GM12878 (cell line): ENCODE measurements around the gene BTG2. TPM values are rescaled to one million over a fixed set of nuclear protein-coding genes. Genes with fewer than 3 reads are reported as not detected.

Experiments used
- CBX3 ChIP-seq: fragments of 200-600 bp; sonication (generic); IDR thresholded peaks from 2 replicates; pipeline ENCODE4 v1.6.1; 2016; ENCODE audit warnings: low read depth, borderline replicate concordance
- HDAC6 ChIP-seq: fragments of 200-600 bp; sonication (generic); IDR thresholded peaks from one replicate; pipeline ENCODE4 v1.8.0; 2017; ENCODE audit warnings: antibody characterized with exemption; ENCODE audit not compliant: unreplicated experiment
- LARP7 ChIP-seq: fragments of 450-650 bp; IDR thresholded peaks from 2 replicates; pipeline ENCODE4 v1.6.1; 2017; ENCODE audit warnings: mild to moderate bottlenecking
- RB1 ChIP-seq: fragments of 450-650 bp; formaldehyde crosslinking; IDR thresholded peaks from 2 replicates; pipeline ENCODE4 v1.6.1; 2017; ENCODE audit warnings: mild to moderate bottlenecking, borderline replicate concordance
- RFX5 ChIP-seq: IDR thresholded peaks from 2 replicates; pipeline ENCODE4 v1.6.1; 2011; ENCODE audit warnings: low read depth, low read length, improper control_type of control experiment
- SP1 ChIP-seq: IDR thresholded peaks from one replicate; pipeline ENCODE4 v1.6.1; 2011; ENCODE audit warnings: low read depth, low read length
- TCF12 ChIP-seq: IDR thresholded peaks from 2 replicates; pipeline ENCODE4 v1.6.1; 2011; ENCODE audit warnings: low read depth, mild to moderate bottlenecking, low read length
- YBX1 ChIP-seq: fragments of 450-650 bp; IDR thresholded peaks from 2 replicates; pipeline ENCODE4 v1.6.1; 2016; ENCODE audit warnings: antibody characterized with exemption
- ZNF217 ChIP-seq: fragments of 450-650 bp; IDR thresholded peaks from 2 replicates; pipeline ENCODE4 v1.6.1; 2017; ENCODE audit warnings: antibody characterized with exemption, mild to moderate bottlenecking
- ZNF622 ChIP-seq: fragments of 450-650 bp; IDR thresholded peaks from 2 replicates; pipeline ENCODE4 v1.6.1; 2017; ENCODE audit warnings: mild to moderate bottlenecking, inconsistent platforms
- polyA plus RNA-seq, 11 experiments: library from polyadenylated mRNA; depleted of rRNA in 4 of 11; unstranded in 6 of 11; stranded (reverse) in 5 of 11; fragments of >200 nt; fragmentation: Nextera tagmentation in 4 of 11; fragmentation: Illumina TruSeq in 1 of 11; extraction: Ambion mirVana in 4 of 11; extraction: Trizol in 1 of 11; gene quantifications; 1 replicate in 1 of 11; 2 replicates in 10 of 11; pipeline versions ENCODE4 v1.2.1 to v1.2.3, GENCODE V29; 2011 to 2016; ENCODE audit warnings: inconsistent platforms in 2 of 11, missing spikeins in 2 of 11, low read depth in 1 of 11
- total RNA-seq, 4 experiments: library from RNA; depleted of rRNA in 3 of 4; stranded (reverse); fragments of >200 nt in 3 of 4; fragmentation: Illumina TruSeq in 1 of 4; extraction: Trizol in 1 of 4; gene quantifications; 2 replicates each; pipeline versions ENCODE4 v1.2.1 to v1.2.3, GENCODE V29; 2013 to 2021
- TF ChIP-seq, protein P1 (sequence below): fragments of 450-650 bp; formaldehyde crosslinking; IDR thresholded peaks from 2 replicates; pipeline ENCODE4 v1.4.0; 2022; ENCODE audit warnings: mild to moderate bottlenecking, moderate library complexity
- TF ChIP-seq, protein P2 (sequence below): fragments of 450-650 bp; IDR thresholded peaks from 2 replicates; pipeline ENCODE4 v1.6.1; 2014; ENCODE audit warnings: mild to moderate bottlenecking

The BTG2 gene
- total and polyA plus RNA-seq, 10 of the 15 experiments (the other 5 are each of a cell fraction or from before 2014, with no cell fraction given): 23.3 to 160 (median 98.1) TPM

DNA sequence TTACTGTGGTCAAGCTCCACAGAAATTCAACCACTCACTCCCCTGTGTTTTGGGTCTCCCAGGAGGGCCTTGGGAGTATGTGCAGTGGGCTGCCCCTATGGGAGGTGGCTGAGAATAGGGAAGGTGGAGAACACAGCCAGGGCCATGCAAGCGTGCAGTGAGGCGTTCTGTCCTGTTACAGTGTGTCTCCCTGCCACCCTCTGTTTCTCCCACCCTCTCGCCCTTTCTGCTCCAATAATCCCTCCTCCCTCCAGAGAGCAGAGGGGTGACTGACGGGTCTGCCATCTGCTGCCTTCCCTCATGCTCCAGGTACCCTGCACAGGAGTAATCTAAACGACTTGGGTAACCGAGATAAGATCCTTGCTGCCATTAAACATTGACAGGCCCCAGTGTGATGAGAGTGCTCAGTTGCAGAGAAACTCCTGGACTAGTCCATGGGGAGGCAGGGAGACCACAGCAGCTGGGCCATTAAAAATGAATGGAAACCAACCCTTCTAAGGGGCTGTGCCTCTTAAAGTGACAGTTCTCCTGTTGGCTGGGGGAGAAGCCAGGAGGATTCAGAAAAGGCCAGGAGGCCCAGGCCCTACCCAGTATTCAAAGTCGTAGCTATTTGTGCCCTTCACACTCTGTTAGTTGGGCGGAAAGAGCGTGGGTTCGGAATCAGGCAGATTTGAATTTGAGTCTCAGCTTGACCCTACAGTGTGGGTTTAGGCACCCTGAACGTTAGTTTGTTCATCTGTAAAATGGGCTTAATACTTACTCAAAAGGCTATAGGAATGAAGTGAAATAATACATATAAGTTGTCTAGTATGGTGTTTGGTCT lies 22.4 kb upstream of the BTG2 start (continued):
- TF ChIP-seq RFX5 (no peak), LARP7 (0 out of 2 replicates have a peak, but pooled peaks have one; percentile 16), YBX1 (no peak), HDAC6 (no peak), TCF12 (peak; percentile 37; the same call in 1 of the 2 replicates), ZNF217 (peak; percentile 69; the same call in 1 of the 2 replicates), CBX3 (no peak), ZNF622 (no peak), SP1 (no peak), RB1 (no peak)
- TF ChIP-seq, protein P1, sequence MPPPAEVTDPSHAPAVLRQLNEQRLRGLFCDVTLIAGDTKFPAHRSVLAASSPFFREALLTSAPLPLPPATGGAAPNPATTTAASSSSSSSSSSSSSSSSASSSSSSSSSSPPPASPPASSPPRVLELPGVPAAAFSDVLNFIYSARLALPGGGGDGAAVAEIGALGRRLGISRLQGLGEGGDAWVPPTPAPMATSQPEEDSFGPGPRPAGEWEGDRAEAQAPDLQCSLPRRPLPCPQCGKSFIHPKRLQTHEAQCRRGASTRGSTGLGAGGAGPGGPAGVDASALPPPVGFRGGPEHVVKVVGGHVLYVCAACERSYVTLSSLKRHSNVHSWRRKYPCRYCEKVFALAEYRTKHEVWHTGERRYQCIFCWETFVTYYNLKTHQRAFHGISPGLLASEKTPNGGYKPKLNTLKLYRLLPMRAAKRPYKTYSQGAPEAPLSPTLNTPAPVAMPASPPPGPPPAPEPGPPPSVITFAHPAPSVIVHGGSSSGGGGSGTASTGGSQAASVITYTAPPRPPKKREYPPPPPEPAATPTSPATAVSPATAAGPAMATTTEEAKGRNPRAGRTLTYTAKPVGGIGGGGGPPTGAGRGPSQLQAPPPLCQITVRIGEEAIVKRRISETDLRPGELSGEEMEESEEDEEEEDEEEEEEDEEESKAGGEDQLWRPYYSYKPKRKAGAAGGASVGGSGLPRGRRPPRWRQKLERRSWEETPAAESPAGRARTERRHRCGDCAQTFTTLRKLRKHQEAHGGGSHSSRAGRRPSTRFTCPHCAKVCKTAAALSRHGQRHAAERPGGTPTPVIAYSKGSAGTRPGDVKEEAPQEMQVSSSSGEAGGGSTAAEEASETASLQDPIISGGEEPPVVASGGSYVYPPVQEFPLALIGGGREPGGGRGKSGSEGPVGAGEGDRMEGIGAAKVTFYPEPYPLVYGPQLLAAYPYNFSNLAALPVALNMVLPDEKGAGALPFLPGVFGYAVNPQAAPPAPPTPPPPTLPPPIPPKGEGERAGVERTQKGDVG (CRISPR knock-in tag): no peak
- TF ChIP-seq, protein P2, sequence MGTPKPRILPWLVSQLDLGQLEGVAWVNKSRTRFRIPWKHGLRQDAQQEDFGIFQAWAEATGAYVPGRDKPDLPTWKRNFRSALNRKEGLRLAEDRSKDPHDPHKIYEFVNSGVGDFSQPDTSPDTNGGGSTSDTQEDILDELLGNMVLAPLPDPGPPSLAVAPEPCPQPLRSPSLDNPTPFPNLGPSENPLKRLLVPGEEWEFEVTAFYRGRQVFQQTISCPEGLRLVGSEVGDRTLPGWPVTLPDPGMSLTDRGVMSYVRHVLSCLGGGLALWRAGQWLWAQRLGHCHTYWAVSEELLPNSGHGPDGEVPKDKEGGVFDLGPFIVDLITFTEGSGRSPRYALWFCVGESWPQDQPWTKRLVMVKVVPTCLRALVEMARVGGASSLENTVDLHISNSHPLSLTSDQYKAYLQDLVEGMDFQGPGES: no peak
